ENCODE measurements around the gene RXRA. TPM values are rescaled to one million over a fixed set of nuclear protein-coding genes. Genes with fewer than 3 reads are reported as not detected.

Gene RXRA
- total and polyA plus RNA-seq, 2 of the 4 experiments (the other 2 are of a cell fraction): 7.5 to 17.9 TPM

DNA sequence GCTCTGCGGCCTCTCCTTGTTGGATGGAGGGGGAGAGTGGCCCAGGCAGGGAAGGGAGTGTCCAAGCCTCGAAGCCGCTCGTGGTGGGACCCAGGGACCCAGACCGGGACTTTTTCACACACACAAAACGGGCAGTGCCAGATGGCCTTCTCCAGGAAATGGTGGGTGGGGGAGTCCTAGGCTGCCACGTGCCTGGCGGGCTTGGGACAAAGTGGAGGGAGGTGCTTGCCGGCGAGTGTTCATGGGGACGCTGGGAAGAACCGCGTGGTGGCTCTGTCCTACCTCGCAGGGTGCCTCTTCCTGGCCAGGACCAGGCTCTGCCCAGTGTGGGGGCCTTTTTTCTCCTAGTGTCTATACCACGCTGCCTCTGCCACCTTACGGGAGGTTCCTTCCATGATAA lies 160.3 kb downstream of the RXRA start:
- DNase-seq: no peak
- Histone ChIP-seq H3K9me1 (ENCODE audit: insufficient read depth, low read length) (no peaks in the 10 kb centered on the region), H2BK15ac (ENCODE audit: low read depth, low read length) (no peak overlapping the region), H3K79me1 (ENCODE audit: low read depth in 1 of 2, low read length in 2 of 2) (no peaks in the 10 kb centered on the region), H2BK20ac (ENCODE audit: low read depth, low read length) (no peak overlapping the region), H3K36me3 (ENCODE audit: control insufficient read depth, insufficient read depth, low read length) (no peaks in the 10 kb centered on the region), H3K27me3 (ENCODE audit: control insufficient read depth, insufficient read depth, low read length) (peaks cover 5% of the 10 kb centered on the region), H2BK120ac (ENCODE audit: low read depth, low read length) (no peak overlapping the region), H4K5ac (ENCODE audit: low read depth, low read length) (no peak overlapping the region), H2BK5ac (ENCODE audit: low read depth, low read length, poor library complexity, severe bottlenecking) (no peak overlapping the region), H3K18ac (ENCODE audit: low read depth, low read length) (no peak overlapping the region), H2AFZ (replicated peaks; ENCODE audit: low read length, poor library complexity) (no peak overlapping the region), H3K4ac (ENCODE audit: low read depth, low read length) (no peak overlapping the region), H4K20me1 (ENCODE audit: insufficient read depth, low read length) (no peaks in the 10 kb centered on the region), H4K8ac (ENCODE audit: low read depth in 2 of 2, low read length in 2 of 2) (no peak overlapping the region), H4K91ac (ENCODE audit: insufficient read depth, low read depth, low read length) (no peak overlapping the region), H3K14ac (replicated peaks; ENCODE audit: low read depth, low read length) (no peak overlapping the region), H2AK5ac (ENCODE audit: low read depth, low read length) (no peak overlapping the region), H3K23ac (ENCODE audit: low read depth, low read length) (no peak overlapping the region), H3K27ac (ENCODE audit: insufficient read depth, low read length) (no peak overlapping the region), H3K4me2 (ENCODE audit: low read depth, low read length) (no peak overlapping the region), H3K9me3 (ENCODE audit: control insufficient read depth, insufficient read depth, low read length) (no peaks in the 10 kb centered on the region), H3K56ac (ENCODE audit: extremely low read depth, insufficient read depth, low read length) (no peak overlapping the region), H3K4me1 (ENCODE audit: control insufficient read depth, insufficient read depth, low read length) (peaks cover 2% of the 10 kb centered on the region; the same call in 1 of the 2 replicates), H2AK9ac (replicated peaks; ENCODE audit: low read depth, low read length, poor library complexity) (no peak overlapping the region), H3K4me3 (ENCODE audit: insufficient read depth, low read depth, low read length) (no peak overlapping the region), H3K9ac (ENCODE audit: low read depth, low read length) (no peak overlapping the region)
- no TSS peak for BruUV-seq (replicated peaks)
- in situ Hi-C loops (cut with MboI; ENCODE audit: low sequenced_read_pairs) (no loop called here), dilution Hi-C loops (cut with HindIII; ENCODE audit: low sequenced_read_pairs, unreplicated experiment) (no loop called here), intact Hi-C loops (cut with micrococcal nuclease) (no loop called here)
- TF ChIP-seq MXI1 (IDR thresholded peaks at IDR 0.05; ENCODE audit: borderline replicate concordance, low read depth, low read length) (no peak), MAZ (IDR thresholded peaks at IDR 0.05; ENCODE audit: borderline replicate concordance, low read depth, low read length) (no peak), RFX5 (IDR thresholded peaks at IDR 0.05; ENCODE audit: low read depth, low read length) (no peak), ELK1 (IDR thresholded peaks at IDR 0.05; ENCODE audit: borderline replicate concordance, low read depth, low read length) (no peak), NFE2L2 (IDR thresholded peaks at IDR 0.05; ENCODE audit: low read depth, low read length) (no peak), BHLHE40 (IDR thresholded peaks at IDR 0.05; ENCODE audit: low read depth, low read length) (no peak)
- WGBS, 2 experiments (ENCODE audit: extremely low coverage in 2 of 2, insufficient read length in 1 of 2): 100% methylated on average over 5 of the region's 16 CpGs; no CpG with 5 or more reads in 1 of the 2 experiments
- ChIA-PET POLR2A (ENCODE audit: unreplicated experiment) (no interaction called here), CTCF (no interaction called here)
- ATAC-seq (ENCODE audit: low read depth): no peak

Small RNA genes lying within 50 kb of the gene (microRNA-seq; reads per million reads assigned to microRNA genes)
- gene MIR4669 (ENCODE audit: insufficient read depth in 1 of 2, insufficient read length in 1 of 2, unreplicated experiment in 1 of 2): 0 reads per million in 2 experiments

Small RNA genes lying within 50 kb of the gene (small RNA-seq; reads per million reads assigned to genes)
- 0 reads per million in 5 experiments for gene MIR4669

Other genes starting within 250 kb of the RXRA start
- 18.3 and 19.2 TPM in 2 replicates for gene WDR5, start 190.4 kb upstream of the RXRA start, total RNA-seq (2012; rRNA removed)
- gene WDR5, start 190.4 kb upstream of the RXRA start, polyA plus RNA-seq (2012; rRNA removed): 25.7 and 26.6 TPM in 2 replicates
- under 0.01 TPM in 1 of 2 replicates, not detected in the other for gene RNU6ATAC, start 161.9 kb upstream of the RXRA start, total RNA-seq (2012; rRNA removed)
- not detected in 2 replicates for gene RNU6ATAC, start 161.9 kb upstream of the RXRA start, polyA plus RNA-seq (2012; rRNA removed)